NCI-H2081 treated with DMSO at 0.1 percent for 48 hours (cell line): Measurements from ENCODE around the gene MRC2.

Source experiments
- DNase-seq: peaks from one replicate; lab custom pipeline; 2025; lab: John Stamatoyannopoulos, UW

The MRC2 gene

DNA sequence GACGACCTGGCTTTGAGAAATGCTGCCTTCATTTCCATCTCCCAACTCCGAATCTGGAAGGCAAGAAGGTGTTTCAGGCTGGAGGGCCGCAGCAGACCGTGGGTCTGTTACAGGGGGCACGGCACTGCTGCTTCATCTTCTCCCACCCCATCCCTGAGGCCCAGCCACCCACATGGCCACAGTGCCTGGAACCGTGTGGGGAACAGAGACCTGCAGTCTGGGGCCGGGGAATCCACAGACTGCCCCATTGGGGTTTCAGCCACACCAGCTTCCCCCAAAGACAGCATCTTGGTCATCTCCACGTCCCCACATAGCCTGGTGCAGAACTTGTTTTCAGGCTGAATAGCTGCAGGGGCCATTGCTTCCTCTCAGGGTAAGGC lies 74.2 kb downstream of the MRC2 start:
- no peak for DNase-seq

DNA sequence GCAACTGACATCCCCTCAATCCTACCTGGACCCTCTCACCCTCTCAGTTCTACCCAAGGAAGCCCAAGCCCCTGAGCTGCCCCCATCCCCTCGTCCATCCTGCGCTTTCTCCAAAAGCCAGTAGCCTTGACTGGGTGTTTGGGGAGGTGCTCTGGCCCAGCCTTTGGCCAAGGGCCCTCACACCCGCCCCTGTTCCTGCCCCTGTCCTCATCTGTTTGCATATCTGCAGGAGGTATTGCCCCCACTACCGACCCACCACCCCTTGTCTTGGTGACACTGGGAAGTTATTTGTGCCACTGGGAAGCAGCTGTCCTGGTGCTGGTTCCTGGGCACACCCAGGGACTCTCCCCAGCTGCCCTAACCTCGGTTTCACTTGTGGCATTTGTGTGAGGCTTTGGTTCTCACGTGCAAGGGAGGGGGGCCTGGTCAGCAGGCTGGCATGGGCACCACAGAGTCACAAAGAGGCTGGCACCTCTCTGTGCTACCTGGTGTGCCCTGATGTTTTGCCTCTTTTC lies 75.3 kb downstream of the MRC2 start:
- no peak for DNase-seq

DNA sequence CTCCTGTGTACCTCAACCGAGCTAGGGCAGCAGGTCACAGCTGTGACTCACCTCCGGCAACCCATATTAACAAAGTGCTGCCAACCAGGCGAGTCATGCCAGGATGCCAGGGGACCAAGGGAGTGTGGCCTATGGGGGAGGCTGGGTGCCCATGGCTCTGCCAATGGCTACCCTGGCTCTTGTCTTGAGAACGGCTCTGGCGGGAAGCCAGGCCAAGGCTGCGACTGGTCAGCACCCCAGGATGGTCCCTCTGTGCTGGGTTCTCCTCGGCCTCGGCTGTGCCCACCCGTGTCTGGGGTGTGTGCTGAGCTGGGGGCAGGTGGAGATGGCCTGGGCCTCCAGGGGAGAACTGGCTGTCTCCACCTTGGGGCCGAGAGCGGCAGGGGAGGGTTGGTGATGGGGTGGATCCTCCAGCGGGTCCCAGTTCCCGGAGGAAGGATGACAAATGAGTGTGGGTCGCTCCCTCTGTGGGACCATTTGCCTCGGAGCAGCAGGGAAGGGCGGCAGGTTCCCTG lies 75.8 kb downstream of the MRC2 start:
- DNase-seq: no peak

DNA sequence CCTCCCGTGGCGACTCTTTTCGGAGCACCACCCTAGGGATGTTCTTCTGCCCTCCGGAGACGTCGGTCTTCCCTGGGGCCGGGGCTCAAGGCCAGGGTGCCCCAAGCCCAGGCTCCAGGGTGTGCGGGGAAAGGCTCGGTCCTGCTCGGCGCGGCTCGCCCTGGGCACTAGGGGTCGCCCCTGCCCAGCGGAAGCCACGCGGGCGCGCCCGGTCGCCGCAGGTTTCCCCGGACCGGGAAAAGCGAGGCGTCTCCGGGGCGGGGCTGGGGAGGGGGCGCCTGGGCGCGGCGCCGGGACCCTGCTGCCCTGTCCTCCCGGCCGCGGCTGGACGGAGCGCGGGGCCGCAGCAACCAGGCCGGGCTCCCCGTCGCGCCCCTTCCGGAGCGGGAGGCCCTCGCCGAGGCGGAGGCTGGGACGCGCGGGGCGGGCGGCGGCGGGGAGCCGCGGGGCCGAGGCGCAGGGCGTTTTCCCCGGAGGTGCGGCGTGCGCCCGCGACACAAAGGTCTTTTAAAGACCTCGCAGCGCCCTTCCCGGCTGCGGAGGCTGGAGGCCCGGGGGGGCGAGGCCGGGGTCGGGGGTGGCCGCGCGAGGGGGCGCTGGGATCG lies 76.4 kb downstream of the MRC2 start:
- DNase-seq: peak; percentile 8

DNA sequence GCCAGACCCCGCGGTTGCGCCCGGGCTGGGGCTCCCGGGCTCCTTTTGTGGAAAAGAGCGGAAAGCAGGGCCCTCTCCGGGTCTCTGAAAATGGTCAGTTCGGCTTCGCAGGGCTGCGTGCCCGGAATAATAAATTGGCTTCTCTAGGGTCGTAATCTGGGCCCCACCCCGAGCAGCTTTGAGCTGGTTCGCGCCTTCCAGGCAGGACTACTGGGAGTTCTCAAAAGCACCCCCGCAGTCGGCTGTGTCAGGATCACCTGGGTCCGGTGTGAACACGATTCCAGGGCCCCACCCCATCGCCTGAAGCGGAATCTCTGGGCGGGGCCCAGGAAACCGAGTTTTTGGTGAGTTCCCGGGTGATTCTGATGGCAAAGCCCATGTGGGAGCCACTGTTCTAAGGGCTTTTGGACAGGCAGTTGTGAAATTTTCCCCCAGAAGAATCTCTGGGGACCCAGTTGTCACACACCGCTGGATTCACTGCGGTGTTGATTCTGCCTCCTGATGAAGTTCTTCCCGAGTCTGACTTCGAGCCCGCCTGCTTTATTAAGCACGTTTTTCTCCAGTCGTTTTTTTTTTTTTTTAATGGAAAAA lies 77.0 kb downstream of the MRC2 start:
- DNase-seq: no peak

DNA sequence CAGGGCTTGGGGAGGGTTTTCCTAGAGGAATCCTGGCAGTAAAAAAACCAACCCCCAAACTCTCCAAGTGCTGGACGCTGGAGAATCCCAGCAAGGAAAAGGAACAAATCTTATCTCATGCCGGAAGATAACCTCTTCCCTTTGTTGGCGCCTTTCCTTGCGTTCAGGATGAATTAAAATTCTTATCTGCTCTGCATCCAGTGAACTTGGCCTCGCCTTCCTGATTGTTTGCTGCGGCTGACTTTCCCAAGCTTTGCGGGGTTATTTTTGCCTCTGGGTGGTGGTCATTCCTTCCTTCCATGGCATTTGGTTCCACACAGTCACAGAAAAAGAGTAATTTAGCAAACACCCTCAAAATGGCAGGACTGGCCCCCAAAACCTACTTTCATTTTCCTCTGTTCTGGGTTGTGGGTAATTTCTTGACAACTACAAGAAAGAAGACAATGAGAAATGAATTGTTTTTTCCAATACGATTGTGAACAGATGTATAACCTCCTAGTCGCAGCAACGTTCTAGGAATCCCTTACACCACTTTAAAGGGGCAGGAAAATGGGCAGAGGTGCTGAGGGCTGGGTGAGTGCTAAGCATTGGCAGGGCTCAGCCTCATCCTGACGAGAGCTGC lies 77.8 kb downstream of the MRC2 start:
- no peak for DNase-seq

DNA sequence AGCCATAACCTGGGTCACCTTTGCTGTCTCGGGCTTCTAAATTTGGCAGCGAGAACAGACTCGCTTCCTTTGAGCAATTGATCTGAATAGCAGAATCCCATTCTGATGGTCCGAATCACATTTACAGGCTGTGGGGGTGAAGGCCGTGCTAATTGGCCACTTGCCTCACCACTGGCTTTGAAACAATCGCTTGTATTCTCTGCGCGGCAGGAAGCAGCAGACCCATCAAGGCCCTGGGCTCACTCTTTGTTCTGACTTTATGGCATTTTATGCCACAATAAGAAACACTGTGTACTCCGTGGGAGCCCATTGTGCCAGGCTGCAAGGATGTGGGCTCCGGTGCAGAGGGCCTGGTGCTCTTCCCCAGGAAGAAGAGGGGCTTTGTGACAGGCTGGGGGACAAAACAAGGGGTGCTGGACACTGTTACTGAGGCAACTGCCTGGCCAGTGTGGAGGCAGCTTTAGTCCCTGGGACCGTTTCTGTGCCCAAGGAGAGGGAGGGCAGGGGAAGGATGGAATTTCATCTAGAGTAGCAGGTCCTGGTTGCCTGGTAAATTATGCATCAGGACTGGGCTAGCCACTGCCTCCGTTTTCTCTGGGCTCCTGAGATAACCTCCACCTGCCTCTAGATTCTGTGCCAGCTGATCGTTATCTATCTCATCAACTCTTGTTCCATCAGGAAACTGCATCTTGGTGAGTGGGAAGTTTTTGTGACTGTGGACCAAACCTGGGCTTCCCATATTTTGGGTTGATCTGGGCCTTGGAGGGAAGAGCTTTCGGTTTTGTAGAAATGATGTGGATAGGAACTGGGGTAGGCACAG lies 78.5 kb downstream of the MRC2 start:
- no peak for DNase-seq

DNA sequence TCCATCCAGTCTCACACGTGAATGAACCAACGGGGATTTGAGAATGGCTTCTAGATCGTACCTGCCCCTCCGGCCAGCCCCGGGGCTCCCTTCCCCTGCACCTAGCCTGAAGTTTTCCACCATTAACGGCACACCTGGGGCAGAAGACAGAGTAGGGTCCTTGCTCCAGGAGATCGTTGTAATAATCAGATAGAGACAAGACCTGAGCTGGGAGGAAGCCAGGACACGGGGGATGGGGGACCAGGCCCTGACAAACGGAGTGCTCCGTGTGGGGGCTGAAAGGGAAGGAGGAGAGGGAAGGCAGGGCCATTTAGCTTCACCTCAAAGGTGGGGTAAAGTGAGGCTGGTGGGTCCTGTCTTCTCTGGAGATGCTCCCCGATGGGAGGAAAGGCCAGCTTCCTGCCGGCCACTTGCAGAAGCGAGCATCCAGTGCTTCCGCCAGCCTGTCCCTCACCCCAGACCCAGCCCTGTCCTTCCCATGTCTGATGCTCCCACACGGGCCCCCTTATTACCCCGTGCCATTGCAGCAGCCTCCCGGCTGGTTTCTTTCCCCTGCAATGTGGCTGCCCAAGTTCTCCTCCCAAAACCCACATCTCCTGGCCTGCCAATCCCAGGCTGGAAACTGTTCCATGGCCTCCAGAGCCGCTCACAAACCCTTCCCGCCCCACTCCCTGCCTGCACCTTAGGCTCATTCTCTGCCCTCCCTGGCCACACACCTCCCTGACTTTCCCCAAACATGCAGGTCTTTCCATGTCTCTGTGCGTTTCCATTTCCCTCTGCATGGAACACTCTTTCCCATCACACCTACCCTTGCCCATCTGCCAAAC lies 79.3 kb downstream of the MRC2 start:
- DNase-seq: no peak

DNA sequence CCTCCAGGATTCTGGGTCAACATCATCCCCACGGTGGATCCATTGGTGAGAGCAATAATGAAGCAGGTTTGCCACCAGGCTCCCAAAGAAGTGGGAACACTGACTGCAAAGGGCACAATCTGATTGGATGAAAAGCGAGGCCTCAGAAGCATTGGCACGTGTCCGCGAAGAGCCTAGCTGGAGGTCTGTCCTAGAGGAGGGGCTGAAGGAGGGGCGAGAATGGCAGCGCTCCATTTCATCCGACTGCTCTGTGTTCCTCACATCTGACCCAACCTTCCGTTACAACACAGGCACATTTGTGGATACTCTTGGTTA lies 79.9 kb downstream of the MRC2 start:
- DNase-seq: no peak

DNA sequence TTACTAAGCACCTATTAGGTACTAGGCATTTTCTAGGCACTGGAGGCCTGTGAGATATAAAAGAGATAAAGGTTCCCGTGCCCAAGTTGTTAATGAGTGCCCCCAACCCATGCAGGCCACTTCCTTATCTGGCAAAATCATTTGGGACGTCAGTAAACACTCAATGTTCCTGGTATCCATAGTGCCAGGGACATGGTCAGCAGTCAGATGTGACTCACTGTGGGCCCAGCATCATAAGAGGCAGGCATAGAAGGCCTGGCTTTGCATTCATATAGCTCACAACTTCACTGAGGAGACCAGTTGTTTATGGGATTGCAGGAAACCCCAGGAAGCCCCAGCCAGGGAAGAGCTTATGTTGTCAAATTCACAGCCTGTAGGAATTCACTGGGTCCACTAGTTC lies 81.1 kb downstream of the MRC2 start:
- DNase-seq: no peak

DNA sequence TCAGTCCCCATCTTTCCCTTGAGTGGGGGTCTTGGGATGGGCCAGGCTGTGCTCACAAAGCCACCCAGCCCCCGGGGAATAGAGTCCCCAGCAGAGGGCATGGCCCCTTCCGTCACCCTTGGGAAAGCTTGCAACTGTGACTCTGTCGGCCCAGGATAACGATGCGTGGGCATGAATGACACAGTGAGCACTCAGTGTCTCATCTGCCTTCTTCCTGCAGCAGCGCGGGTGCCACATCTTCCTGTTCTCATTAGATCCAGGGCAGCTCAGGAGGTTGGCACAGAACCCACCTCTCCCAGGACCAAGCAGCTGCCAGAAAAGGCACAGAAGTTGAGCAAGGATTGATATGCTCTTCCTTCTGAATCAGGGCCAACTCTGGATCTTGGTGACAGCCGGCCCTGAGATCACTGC lies 84.7 kb downstream of the MRC2 start:
- no peak for DNase-seq

DNA sequence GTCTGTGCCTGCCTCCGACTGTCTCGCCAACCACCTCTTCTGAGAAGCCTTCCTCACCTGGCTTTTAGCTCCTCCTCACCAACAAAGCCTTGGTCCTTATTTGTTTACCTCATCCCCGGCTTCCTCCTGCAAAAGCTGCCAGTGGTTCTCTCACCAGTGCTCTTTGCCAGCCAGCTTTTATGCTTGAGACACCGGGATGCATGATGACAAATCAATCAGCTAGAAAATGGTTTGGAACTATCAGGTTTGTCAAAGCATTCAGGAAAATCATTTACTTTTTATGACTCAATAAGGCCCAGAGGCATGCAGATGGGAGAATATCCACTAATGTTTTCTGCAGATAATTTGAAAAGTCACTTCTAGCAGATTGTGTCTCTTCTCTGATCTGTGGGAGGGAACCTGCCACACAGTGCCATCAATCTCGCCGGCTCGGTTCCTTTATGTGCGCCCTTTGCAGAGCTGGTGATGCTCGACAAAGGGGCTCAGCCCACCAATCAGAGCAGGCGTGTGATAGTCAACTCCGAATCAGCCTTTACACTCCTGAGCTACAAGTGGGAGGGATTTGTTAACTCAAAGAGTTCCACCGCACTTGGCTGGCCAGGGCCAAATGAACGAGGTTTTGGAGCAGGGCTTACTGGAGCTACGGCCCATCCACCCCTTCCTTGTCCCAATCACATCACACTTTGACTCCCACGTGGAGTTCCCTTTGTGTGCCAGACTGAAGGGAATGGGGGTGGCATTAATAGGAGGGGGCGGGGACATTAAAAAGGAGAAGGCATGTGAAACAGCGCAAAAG lies 85.8 kb downstream of the MRC2 start:
- no peak for DNase-seq

DNA sequence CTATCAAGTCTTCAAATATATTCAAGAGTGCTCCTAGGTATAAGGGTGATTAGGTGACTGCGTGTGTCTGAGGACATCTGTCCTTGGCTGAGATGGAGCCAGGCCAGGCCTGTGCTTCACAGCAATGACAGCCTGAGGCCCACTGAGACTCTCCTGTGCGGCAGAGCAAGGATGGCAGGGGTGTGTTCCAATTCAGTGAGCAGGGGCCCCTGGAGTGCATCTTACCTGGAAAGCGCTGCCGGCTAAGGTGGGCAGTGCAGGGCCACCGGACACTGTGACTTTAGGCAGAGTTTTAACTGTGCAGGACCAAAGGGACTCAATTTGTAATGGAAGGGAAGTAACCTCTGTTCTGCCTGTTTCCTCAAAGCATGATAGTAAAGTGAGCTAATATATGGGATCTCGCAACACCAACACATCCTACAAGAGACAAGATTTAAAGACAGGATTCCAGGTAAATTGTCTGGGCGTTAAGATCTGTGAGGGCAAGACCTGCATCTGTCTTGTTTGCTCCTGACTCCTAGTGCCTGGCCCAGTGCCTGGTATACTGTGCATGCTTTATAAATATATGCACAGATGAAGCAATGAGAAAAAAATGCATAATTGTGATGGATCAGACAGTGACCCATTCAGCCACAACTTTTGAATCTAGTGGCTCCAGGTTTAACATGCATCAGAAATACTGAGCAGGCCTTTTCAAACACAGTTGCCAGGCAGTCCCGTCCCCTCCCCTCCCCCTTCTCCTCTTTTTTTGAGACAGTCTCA lies 86.7 kb downstream of the MRC2 start:
- no peak for DNase-seq

DNA sequence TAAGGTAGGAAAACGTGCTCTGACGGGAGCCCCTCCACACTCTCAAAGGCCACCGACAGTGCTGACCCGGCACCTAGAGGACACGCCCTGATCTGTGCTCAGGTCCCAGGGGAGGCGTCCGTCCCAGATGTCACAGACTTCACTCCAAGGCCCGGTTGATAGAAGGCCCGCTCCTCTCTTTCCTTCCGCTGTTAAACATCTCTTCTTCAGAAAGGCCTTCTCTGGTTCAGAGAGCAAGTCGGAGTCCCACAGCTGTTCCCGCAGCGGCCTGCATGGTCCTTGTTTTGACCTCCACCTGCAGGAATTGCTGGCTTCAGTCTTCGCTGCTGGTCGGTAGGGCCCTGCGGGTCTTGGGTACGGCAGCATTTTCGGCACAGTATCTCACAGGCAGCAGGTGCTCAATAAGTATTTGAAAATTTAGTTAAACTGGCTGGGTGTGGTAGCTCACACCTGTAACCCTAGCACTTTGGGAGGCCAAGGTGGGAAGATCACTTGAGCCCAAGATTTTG lies 88.5 kb downstream of the MRC2 start:
- DNase-seq: no peak

DNA sequence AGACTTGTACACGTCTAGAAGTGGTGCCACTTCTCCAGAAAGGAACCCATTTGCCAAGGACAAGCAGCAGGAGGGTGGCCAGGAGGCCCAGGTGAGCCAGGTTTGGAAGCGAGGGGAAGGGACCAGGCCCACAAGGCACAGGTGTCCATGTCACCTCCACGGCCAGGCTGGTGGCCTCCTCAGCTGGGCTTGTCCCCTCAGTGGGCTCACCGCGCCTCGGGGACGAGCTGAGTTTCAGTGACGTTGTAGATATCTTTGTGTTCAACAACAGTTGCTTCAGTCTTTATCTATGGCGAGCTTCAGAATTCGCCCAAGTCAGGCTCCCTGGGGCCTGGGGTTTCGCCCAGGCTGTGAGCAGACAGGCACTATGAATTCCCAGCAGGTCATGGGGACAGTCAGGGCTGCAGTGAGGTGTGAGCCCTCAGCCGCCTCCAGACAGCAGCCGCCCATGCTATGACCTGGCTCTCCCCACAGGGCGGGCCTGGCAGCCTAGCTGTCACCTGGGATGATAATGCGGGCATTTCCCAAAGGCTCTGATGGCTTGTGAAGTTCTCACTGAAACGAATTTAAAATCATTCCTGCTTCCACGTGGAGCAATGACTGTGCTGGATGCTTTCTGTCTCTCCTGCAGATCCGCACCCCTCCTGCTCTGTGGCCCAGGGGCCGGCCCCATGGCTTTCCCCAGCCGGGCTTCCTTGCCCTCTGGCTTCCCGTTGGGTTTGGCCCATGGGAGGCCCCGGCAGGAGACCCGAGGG lies 89.5 kb downstream of the MRC2 start:
- no peak for DNase-seq

DNA sequence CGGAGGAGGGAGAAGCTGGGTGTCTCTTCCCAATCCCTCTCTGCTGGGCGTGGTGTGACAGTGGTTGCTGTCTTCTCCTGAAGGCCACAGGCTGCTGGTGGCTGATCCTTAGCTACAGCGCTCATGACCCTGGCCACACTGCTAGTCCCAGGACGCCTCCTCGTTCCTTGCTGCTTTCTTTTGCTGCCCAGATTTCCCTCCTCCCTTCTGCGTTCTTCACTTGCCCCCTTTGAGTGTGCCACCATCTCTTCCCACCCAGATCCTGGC lies 90.1 kb downstream of the MRC2 start:
- DNase-seq: no peak

DNA sequence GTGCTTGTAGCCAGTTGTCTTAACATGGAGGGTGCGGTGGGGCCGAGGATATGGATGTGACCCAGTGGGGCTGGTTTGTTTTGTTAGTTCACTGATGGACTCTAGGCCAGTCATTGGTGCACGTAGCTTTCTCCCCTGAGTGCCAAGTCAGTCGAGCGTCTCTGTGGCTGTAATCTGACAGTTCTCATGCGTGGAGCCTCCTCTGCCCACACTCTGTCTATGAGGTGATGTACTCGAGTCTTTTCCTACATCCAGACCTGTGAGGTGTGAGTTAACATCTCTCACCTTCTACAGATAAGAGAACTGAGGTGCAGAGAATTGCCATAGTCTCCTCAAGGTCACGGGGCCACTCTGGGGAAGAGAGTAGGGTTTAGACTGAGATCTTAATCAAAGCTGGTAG lies 90.4 kb downstream of the MRC2 start:
- no peak for DNase-seq

DNA sequence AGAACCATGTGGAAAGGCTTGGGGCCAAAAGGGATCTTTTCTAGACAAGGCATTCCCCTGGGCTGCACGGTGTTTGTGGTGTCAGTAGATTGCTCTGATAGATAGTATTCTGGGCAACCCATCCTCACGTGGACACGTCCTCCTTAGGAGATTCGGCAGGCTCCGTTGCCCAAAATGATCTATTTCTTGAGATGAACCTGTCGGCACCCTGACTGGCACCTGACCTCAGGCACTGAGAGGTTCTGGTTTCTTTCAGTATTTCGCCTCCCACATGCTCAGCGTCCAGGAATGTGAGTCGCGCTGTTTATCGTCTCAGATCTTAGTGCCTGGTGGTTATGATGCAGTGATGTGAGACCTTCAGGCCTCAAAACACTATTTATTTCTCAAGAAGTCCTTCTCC lies 91.0 kb downstream of the MRC2 start:
- DNase-seq: no peak

DNA sequence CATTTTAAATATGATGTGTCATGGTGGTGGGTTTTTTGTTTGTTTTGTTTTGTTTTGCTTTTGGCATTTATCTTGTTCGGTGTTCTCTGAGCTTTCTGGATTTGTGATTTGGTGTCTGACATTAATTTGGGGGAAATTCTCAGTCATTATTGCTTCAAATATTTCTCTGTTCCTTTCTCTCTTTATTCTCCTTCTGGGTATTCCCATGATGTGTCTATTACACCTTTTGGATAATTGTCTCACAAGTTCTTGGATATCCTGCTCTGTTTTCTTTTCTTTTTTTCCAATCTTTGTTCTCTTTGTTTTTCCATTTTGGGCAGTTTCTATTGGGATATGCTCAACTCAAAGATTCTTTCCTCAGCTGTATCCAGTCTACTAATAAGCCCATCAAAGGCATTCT lies 92.1 kb downstream of the MRC2 start:
- no peak for DNase-seq
